Diencephalon (tissue), 1 donor: Measurements from ENCODE around the gene CATSPER4. TPM values are rescaled to one million over a fixed set of nuclear protein-coding genes. Genes with fewer than 3 reads are reported as not detected.

Experiments used
- total RNA-seq: library from RNA; depleted of rRNA; stranded (reverse); fragments of >200 nt; gene quantifications from one replicate; pipeline ENCODE4 v1.2.3, GENCODE V29; 2014

The CATSPER4 gene
- total RNA-seq: not detected

GRCh38 chr1:26190373-26190987 lies at the start of gene CATSPER4:
CATSPER4 (plus strand) TSS chr1:26190602; CDS start chr1:26190628, 26 bp downstream.

GRCh38 chr1:26158908-26159742 lies 31.3 kb upstream of the CATSPER4 start, which contains the start of gene FAM110D:
FAM110D (plus strand) TSS chr1:26159079; CDS start chr1:26161292, 2,213 bp downstream.

GRCh38 chr1:26168410-26169197 lies 21.8 kb upstream of the CATSPER4 start, which contains the start of gene C1orf232:
C1orf232 (minus strand) TSS chr1:26168963; CDS start chr1:26168499, 464 bp downstream.

GRCh38 chr1:26169669-26170471 lies 20.5 kb upstream of the CATSPER4 start, which contains the start of gene ZNF593:
ZNF593 (plus strand) TSS chr1:26169908; CDS start chr1:26169984, 76 bp downstream.

DNA sequence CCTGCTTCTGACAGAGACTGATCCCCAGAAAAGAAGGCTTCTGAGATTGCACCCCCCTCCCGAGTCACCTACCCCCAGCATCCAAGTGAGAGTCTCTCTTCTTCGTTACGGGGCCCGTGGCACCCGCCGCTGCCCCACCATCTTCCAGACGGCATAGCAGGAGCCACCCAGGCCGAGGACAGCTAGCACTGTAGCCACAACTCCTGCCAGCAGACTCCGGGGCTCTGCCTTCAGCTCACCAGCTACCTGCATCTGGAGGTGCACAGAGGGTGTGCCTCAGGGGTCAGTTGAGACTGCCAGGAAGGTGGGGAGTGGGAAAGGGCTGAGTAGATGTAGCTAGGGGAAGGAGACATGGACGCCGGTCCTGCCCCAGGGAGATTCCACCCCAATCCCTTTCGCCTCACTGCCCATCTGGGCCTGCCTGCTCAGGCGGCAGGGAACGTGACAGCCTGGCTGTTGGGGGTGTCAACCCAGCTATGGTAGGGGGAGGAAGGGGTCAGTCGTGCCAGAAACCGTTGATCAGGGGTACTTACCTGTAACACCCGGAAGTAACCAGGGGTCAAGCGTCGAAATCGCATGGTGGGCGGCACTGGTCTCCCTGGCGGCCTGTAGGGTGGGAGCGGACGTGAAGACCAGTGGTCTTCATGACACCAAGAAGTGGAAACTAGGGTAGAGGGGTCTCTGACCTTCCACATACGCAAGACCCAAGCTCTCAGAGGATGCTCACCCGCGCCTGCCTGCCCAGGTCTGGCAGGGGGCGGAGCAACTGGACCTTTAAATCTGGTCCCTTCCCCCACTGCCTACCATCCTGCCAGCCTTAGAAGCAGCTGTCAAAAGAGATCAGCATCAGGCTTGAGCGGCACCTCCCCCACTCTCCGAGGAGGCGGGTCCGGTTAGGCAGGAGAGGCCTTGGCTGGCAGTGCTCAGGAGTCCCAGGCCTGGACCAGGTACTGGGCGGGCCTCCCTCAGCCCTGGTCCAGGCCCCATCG lies 19.0 kb upstream of the CATSPER4 start, which contains the start of gene ZNF593OS:
Gene ZNF593OS (minus strand): TSS at position 749 of the 989 bp plus-strand sequence. CDS start 171 bp downstream, at position 578.

DNA sequence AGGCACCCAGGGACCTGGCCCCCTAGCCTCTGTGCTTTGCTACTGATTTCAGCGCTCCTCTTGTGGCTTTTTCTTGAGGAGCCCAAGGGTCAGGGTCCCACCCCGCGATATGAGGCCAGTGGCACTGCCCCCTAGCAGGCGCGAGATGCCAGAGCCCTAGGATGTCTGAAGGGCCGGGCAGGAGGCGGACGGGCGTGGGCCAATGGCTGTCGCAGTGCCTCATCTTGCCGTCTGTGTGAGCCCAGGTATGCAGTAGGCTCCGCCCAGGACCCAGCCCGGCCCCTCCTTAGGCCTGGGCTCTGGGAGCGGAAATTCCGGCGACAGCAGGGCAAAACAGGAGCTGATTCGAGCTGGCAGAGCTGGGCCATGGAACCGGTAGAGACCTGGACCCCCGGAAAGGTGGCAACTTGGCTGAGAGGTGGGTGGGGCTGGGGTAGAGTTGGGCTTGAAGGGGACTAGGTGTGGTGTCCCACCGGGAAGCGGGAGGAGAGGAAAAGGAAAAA lies 13.2 kb upstream of the CATSPER4 start, which contains the start of gene CNKSR1:
Gene CNKSR1 (plus strand): TSS at position 310 of the 503 bp plus-strand sequence. CDS start 57 bp downstream, at position 367.

GRCh38 chr1:26233903-26234643 lies 43.7 kb downstream of the CATSPER4 start, which contains the start of gene CEP85:
CEP85 (plus strand) TSS chr1:26234200; CDS start chr1:26239784, 5,584 bp downstream.

Other genes starting within 250 kb of the CATSPER4 start
- gene PAFAH2, start 192.5 kb upstream of the CATSPER4 start, total RNA-seq: 6.0 TPM
- gene EXTL1, start 168.8 kb upstream of the CATSPER4 start, total RNA-seq: 2.5 TPM
- gene SLC30A2, start 144.5 kb upstream of the CATSPER4 start, total RNA-seq: not detected
- not detected for gene TRIM63, start 123.0 kb upstream of the CATSPER4 start, total RNA-seq
- 59.1 TPM for gene PDIK1L, start 78.8 kb upstream of the CATSPER4 start, total RNA-seq
- 0.92 TPM for gene FAM110D, start 31.5 kb upstream of the CATSPER4 start, total RNA-seq
- not detected for gene C1orf232, start 21.6 kb upstream of the CATSPER4 start, total RNA-seq
- gene ZNF593, start 20.7 kb upstream of the CATSPER4 start, total RNA-seq: 10.8 TPM
- not detected for gene ZNF593OS, start 18.8 kb upstream of the CATSPER4 start, total RNA-seq
- 1.4 TPM for gene CNKSR1, start 13.1 kb upstream of the CATSPER4 start, total RNA-seq
- 16.1 TPM for gene CEP85, start 43.6 kb downstream of the CATSPER4 start, total RNA-seq
- 19.8 TPM for gene SH3BGRL3, start 89.5 kb downstream of the CATSPER4 start, total RNA-seq
- 9.9 TPM for gene UBXN11, start 116.0 kb downstream of the CATSPER4 start, total RNA-seq
- not detected for gene CD52, start 127.4 kb downstream of the CATSPER4 start, total RNA-seq
- gene CRYBG2, start 163.5 kb downstream of the CATSPER4 start, total RNA-seq: 1.4 TPM
- gene ZNF683, start 182.1 kb downstream of the CATSPER4 start, total RNA-seq: not detected
- gene LIN28A, start 220.2 kb downstream of the CATSPER4 start, total RNA-seq: not detected
- 31.6 TPM for gene DHDDS, start 241.7 kb downstream of the CATSPER4 start, total RNA-seq